Measurements from ENCODE around the gene CNTNAP2. TPM values are rescaled to one million over a fixed set of nuclear protein-coding genes. Genes with fewer than 3 reads are reported as not detected.

Gene CNTNAP2
- total and polyA plus RNA-seq, 2 donors (not counting 1 experiment from before 2014, with no cell fraction given): not detected

DNA sequence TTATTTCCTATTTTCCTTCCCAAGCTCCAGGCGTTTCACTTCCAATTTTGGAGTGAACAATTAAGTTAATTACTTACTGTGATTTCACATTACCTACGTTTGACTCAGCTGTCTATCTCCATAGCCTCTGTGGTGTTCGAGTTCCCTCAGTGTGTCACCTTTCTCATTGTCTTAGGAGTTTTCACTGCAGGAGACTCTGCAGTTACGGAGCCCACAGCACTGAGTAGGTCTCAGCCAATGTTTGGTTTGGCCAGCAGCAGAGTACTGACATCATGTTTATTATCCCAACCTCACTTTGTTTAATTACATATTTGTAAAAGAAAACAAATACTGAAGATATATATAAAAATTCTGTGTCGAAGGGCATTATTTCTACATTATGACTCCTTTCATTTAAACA, 1123.9 kb downstream of the CNTNAP2 start:
- Histone ChIP-seq H3K9ac (ENCODE audit: insufficient read depth, low read length) (no peak overlapping the region), H3K4me1 (ENCODE audit: control insufficient read depth, extremely low read depth, insufficient read depth, low read length) (no peaks in the 10 kb centered on the region), H3K4me2 (ENCODE audit: extremely low read depth, insufficient read depth, low read length) (no peak overlapping the region), H3K27ac (ENCODE audit: insufficient read depth, low read length) (no peak overlapping the region), H3K36me3 (ENCODE audit: control insufficient read depth, insufficient read depth, low read length) (no peaks in the 10 kb centered on the region), H3K27me3 (ENCODE audit: control insufficient read depth, insufficient read depth, low read length) (no peaks in the 10 kb centered on the region), H3K9me3 (ENCODE audit: control insufficient read depth, insufficient read depth, low read depth, low read length) (no peaks in the 10 kb centered on the region), H4K20me1 (ENCODE audit: control insufficient read depth, extremely low read depth, insufficient read depth, low read length) (no peaks in the 10 kb centered on the region), H3K79me2 (ENCODE audit: control insufficient read depth, insufficient read depth, low read length) (no peaks in the 10 kb centered on the region), H2AFZ (ENCODE audit: low read length) (no peak overlapping the region), H3K4me3 (replicated peaks in 1 of 4; ENCODE audit: control extremely low read depth in 1 of 4, insufficient read depth in 1 of 4, low read depth in 3 of 4, low read length in 4 of 4) (no peak overlapping the region)
- DNase-seq (ENCODE audit: low read depth in 2 of 2): no peak
- TF ChIP-seq, protein P1, sequence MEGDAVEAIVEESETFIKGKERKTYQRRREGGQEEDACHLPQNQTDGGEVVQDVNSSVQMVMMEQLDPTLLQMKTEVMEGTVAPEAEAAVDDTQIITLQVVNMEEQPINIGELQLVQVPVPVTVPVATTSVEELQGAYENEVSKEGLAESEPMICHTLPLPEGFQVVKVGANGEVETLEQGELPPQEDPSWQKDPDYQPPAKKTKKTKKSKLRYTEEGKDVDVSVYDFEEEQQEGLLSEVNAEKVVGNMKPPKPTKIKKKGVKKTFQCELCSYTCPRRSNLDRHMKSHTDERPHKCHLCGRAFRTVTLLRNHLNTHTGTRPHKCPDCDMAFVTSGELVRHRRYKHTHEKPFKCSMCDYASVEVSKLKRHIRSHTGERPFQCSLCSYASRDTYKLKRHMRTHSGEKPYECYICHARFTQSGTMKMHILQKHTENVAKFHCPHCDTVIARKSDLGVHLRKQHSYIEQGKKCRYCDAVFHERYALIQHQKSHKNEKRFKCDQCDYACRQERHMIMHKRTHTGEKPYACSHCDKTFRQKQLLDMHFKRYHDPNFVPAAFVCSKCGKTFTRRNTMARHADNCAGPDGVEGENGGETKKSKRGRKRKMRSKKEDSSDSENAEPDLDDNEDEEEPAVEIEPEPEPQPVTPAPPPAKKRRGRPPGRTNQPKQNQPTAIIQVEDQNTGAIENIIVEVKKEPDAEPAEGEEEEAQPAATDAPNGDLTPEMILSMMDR (conservative IDR thresholded peaks at IDR 0.05 in 1 of 2, IDR thresholded peaks at IDR 0.05 in 1 of 2; ENCODE audit: low read depth in 1 of 2, low read length in 2 of 2): no peak
- TF ChIP-seq EZH2 (IDR thresholded peaks at IDR 0.05; ENCODE audit: low read length, missing control alignments): no peak

DNA sequence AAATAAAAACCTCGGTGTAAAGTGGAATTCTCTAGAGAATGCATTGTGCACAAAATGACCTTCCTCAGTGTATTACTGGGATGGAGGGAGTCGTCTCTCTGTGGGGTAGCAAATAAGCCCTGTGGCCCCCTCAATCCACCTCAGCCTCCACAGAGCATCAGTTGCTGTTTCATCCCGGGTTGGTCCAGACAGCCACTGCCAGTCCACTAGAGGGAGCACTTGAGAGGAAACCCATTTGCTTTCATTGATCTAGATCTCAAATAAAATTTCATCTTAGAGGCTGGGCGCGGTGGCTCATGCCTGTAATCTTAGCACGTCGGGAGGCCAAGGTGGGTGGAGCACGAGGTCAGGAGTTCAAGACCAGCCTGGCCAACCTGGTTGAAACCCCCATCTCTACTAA, 1128.7 kb downstream of the CNTNAP2 start:
- no peaks in the 10 kb centered on the region for H3K9me3 ChIP-seq (ENCODE audit: control insufficient read depth, insufficient read depth, low read depth, low read length)
- H3K4me3 ChIP-seq (replicated peaks in 1 of 4; ENCODE audit: control extremely low read depth in 1 of 4, insufficient read depth in 1 of 4, low read depth in 3 of 4, low read length in 4 of 4): no peak overlapping the region
- H4K20me1 ChIP-seq (ENCODE audit: control insufficient read depth, extremely low read depth, insufficient read depth, low read length): no peaks in the 10 kb centered on the region
- H3K4me1 ChIP-seq (ENCODE audit: control insufficient read depth, extremely low read depth, insufficient read depth, low read length): no peaks in the 10 kb centered on the region
- H2AFZ ChIP-seq (ENCODE audit: low read length): no peak overlapping the region
- H3K36me3 ChIP-seq (ENCODE audit: control insufficient read depth, insufficient read depth, low read length): no peaks in the 10 kb centered on the region
- peak in 1 of 2 donors; percentile 45 for DNase-seq (ENCODE audit: low read depth in 2 of 2)
- no peak overlapping the region for H3K27ac ChIP-seq (ENCODE audit: insufficient read depth, low read length)
- no peaks in the 10 kb centered on the region for H3K27me3 ChIP-seq (ENCODE audit: control insufficient read depth, insufficient read depth, low read length)
- TF ChIP-seq, protein P1 (conservative IDR thresholded peaks at IDR 0.05 in 1 of 2, IDR thresholded peaks at IDR 0.05 in 1 of 2; ENCODE audit: low read depth in 1 of 2, low read length in 2 of 2): peak; percentile 37 to 87
- no peak for TF ChIP-seq EZH2 (IDR thresholded peaks at IDR 0.05; ENCODE audit: low read length, missing control alignments)
- no peak overlapping the region for H3K4me2 ChIP-seq (ENCODE audit: extremely low read depth, insufficient read depth, low read length)
- no peaks in the 10 kb centered on the region for H3K79me2 ChIP-seq (ENCODE audit: control insufficient read depth, insufficient read depth, low read length)
- H3K9ac ChIP-seq (ENCODE audit: insufficient read depth, low read length): no peak overlapping the region

DNA sequence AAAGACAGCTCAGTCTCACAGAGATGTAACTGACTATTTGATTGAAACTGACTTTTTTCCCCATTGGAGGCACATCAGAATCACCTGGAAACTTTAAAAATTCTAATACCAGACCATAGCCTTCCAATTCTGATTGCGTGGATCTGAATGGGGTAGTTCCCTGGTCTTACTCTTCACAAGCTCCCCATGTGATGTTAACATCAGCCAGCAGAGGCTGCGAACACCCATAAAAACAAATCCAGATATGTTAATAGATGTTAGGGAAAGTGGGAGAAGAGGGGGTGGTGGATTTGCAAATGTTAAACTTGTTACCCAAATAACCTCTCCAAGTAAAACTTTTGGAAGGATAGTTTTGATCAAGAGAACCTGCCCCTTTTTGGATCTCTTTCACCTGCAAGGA, 1133.4 kb downstream of the CNTNAP2 start:
- H3K4me3 ChIP-seq (replicated peaks in 1 of 4; ENCODE audit: control extremely low read depth in 1 of 4, insufficient read depth in 1 of 4, low read depth in 3 of 4, low read length in 4 of 4): no peak overlapping the region
- DNase-seq (ENCODE audit: low read depth in 2 of 2): no peak
- H3K27ac ChIP-seq (ENCODE audit: insufficient read depth, low read length): no peak overlapping the region
- no peaks in the 10 kb centered on the region for H3K79me2 ChIP-seq (ENCODE audit: control insufficient read depth, insufficient read depth, low read length)
- H4K20me1 ChIP-seq (ENCODE audit: control insufficient read depth, extremely low read depth, insufficient read depth, low read length): no peaks in the 10 kb centered on the region
- H3K27me3 ChIP-seq (ENCODE audit: control insufficient read depth, insufficient read depth, low read length): no peaks in the 10 kb centered on the region
- no peaks in the 10 kb centered on the region for H3K4me1 ChIP-seq (ENCODE audit: control insufficient read depth, extremely low read depth, insufficient read depth, low read length)
- no peak overlapping the region for H3K4me2 ChIP-seq (ENCODE audit: extremely low read depth, insufficient read depth, low read length)
- no peak overlapping the region for H3K9ac ChIP-seq (ENCODE audit: insufficient read depth, low read length)
- no peaks in the 10 kb centered on the region for H3K36me3 ChIP-seq (ENCODE audit: control insufficient read depth, insufficient read depth, low read length)
- H2AFZ ChIP-seq (ENCODE audit: low read length): no peak overlapping the region
- H3K9me3 ChIP-seq (ENCODE audit: control insufficient read depth, insufficient read depth, low read depth, low read length): no peaks in the 10 kb centered on the region
- no peak for TF ChIP-seq EZH2 (IDR thresholded peaks at IDR 0.05; ENCODE audit: low read length, missing control alignments)
- TF ChIP-seq, protein P1 (conservative IDR thresholded peaks at IDR 0.05 in 1 of 2, IDR thresholded peaks at IDR 0.05 in 1 of 2; ENCODE audit: low read depth in 1 of 2, low read length in 2 of 2): no peak

Data from fibroblast of lung (primary cell).